Skin of body (tissue), 2 donors: ENCODE data around the gene RNPS1. TPM values are rescaled to one million over a fixed set of nuclear protein-coding genes. Genes with fewer than 3 reads are reported as not detected.

ENCODE experiments used
- DNase-seq: peaks from one replicate; lab custom pipeline; 2025; lab: John Stamatoyannopoulos, UW
- total RNA-seq: library from RNA; depleted of rRNA; stranded (reverse); fragments of >200 nt; gene quantifications from one replicate; pipeline ENCODE4 v1.2.3, GENCODE V29; 2014

The RNPS1 gene
- total RNA-seq, 1 donor from 2014 or later, result 57.3 TPM

GRCh38 chr16:2236337-2237101, 31.4 kb downstream of the RNPS1 start, which contains the start of gene DNASE1L2:
Gene DNASE1L2, plus strand, starts transcription at chr16:2236444. Its CDS starts 373 bp downstream, at chr16:2236817.
- DNase-seq, result no peak

GRCh38 chr16:2235695-2236336, 32.1 kb downstream of the RNPS1 start:
- DNase-seq, result no peak

- no peak for DNase-seq
Measured at GRCh38 chr16:2235234-2235651, 32.7 kb downstream of the RNPS1 start.

DNA sequence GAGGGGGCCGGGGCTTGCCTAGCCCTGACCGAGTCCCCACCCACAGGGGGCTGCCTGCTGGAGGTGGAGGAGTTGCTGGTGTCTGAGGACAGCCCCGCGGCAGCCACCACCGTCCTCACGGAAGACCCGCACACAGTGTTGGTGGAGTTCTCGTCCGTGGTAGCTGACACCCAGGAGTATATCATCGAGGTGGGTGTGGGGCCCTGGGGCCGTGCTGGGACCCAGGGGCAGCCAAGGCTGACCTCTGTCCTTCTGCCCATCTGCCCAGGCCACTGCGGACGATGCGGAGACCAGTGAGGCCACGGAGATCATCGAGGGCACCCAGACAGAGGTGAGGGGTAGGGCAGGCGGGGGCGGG, 33.1 kb downstream of the RNPS1 start:
- DNase-seq, result no peak

- DNase-seq, result no peak
Measured at GRCh38 chr16:2233872-2234812, 33.8 kb downstream of the RNPS1 start.

DNA sequence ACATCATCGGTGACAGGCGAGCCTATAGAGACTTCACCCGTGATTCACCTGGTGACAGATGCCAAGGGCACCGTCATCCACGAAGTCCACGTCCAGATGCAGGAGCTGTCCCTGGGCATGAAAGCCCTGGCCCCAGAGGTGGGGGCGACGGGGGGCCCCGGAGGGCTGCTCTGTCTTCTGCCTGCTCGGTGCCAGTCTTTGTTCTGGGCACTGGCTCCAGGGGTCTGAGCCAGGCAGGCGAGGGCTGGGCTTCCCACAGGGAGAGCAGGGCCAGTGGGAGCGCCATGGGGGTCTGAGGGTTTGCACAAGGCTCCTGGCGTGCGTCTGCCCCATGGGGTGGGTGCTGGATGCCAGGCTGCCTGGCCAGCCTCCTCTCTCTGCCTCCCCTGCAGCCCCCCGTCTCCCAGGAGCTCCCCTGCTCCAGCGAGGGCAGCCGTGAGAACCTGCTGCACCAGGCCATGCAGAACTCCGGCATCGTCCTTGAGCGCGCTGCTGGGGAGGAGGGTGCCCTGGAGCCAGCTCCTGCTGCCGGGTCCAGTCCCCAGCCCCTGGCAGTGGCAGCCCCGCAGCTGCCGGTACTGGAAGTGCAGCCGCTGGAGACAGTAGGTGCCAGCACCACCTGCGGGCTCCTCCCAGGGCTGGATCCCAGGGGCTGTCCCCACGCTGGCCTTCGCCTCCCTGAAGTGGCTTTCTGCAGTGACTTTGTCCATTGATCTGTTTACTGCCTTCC, 34.7 kb downstream of the RNPS1 start:
- no peak for DNase-seq

GRCh38 chr16:2232094-2232990, 35.6 kb downstream of the RNPS1 start:
- no peak for DNase-seq

- no peak for DNase-seq
Measured at GRCh38 chr16:2231016-2231931, 36.7 kb downstream of the RNPS1 start.

DNA sequence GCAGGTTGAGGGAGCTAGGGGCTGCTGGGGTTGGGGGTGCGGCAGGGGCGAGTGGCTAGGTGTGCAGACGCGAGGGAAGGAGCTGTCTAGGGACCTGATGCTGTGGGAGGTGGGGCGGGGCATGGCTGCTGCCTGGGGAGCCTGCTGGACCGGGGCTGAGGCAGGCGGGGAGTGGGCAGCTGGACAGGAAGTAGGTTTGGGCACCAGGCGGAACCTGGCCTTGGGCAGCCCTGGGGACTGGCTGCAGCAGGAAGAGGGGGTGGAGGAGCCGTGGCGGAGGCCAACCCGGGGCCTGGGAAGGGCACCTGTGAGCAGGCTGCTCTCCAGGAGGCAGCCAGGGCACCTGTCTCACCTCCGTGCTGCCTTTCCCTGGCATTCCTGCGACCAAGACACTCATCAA, 37.5 kb downstream of the RNPS1 start:
- no peak for DNase-seq

- no peak for DNase-seq
Measured at GRCh38 chr16:2229632-2230250, 38.2 kb downstream of the RNPS1 start.

DNA sequence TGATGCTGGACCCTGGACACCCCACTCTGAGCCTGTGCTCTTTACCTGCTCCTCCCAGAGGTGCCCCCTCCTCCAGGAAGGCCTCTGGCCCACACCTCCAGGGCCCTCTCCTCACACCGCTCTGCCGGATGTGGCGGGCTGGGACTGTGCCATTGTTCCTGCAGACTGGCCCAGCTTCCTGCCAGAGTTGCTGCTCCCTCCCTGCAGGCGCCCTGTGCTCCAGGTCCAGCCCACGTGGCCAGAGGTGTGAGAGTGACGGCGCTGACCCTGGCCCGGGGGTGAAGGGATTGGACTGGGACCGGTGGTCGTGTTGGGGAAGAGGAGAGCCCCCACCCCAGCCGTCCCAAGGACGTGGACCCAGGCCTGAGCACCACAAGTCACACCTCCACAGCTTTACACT, 38.8 kb downstream of the RNPS1 start:
- no peak for DNase-seq

DNA sequence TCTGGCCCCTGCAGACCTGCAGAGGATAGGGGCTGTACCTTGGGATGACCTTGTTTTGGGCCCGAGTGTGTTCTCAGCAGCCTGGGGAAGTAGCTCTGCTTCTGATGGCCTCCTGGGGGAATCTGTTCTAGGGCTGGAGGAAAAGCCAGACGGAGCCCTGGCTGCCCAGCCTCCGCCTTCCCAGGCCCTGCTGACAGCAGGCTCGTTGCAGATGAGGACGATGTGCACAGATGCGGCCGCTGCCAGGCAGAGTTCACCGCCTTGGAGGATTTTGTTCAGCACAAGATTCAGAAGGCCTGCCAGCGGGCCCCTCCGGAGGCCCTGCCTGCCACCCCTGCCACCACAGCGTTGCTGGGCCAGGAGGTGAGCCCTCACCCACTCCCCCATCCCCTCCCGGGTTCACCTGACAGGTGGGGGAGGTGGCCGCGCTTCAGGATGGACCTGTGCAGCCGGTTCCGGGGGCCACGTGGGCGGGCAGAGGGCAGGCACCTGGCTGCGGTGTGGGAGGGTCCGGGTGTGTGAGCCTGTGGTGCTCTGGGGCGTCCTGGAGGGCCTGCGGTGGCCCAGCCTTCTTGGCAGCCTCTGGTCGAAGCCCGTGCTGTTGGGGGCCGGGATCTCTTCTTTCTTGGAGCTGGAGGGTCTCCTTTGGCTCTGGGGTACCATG, 39.6 kb downstream of the RNPS1 start:
- no peak for DNase-seq

DNA sequence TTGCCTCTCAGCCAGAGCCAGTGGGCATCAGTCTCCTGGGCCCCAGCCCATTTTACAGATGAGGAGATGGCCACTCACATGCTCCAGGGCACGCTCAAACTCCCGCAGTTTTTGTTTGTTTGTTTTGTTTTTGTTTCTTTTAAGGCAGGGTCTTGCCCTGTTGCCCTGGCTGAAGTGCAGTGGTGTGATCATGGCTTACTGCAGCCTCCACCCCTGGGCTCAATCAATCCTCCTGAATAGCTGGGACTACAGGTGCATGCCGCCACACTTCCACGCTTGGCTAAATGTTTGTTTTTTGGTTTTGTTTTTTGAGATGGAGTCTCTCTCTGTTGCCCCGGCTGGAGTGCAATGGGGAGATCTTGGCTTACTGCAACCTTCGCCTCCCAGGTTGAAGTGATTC, 41.0 kb downstream of the RNPS1 start:
- no peak for DNase-seq

DNA sequence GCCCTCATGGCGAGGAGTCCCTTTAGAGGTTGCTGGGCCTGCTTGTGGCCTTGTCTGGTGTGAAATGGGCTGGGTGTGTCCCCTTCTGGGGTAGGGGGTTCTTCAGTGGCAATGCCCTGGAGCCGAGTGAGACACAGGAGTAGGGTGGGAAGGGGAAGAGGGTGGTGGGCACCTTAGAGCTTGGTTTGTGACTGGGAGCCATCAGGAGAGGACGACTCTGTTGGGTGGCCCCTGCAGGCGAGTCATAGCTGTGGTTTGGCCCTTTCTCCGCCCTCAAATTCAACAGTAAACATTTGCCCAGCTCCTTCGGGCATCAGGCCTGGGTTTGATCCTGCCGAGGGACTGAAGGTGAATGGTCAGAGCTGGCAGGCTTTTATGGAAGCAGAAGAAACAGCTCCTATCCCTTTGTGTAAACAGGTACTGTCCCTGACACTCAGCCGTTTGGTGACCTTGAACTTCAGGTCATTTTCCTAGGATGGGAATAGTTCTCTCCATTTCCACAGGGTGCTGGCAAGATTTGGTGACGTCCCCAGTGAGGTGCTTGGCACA, 41.6 kb downstream of the RNPS1 start:
- DNase-seq, result no peak

- DNase-seq, result peak; percentile 15
Measured at GRCh38 chr16:2223942-2224486, 43.9 kb downstream of the RNPS1 start.

GRCh38 chr16:2223221-2223941, 44.5 kb downstream of the RNPS1 start, which contains the start of gene E4F1:
Gene E4F1, plus strand, starts transcription at chr16:2223591. Its CDS starts 23 bp downstream, at chr16:2223614.
- DNase-seq, result peak; percentile 99

GRCh38 chr16:2216330-2216729, 51.6 kb downstream of the RNPS1 start:
- DNase-seq, result no peak
